Gastrocnemius medialis (tissue), 4 donors: Measurements from ENCODE around the gene CRYZ. TPM values are rescaled to one million over a fixed set of nuclear protein-coding genes. Genes with fewer than 3 reads are reported as not detected.

ENCODE experiments used
- total RNA-seq, 4 donors: library from RNA; depleted of rRNA; stranded (reverse); fragments of >200 nt; gene quantifications; one replicate each; pipeline versions ENCODE4 v1.1.0 to v1.2.3, GENCODE V29; 2016

Gene CRYZ
- total RNA-seq, 4 donors from 2014 or later, result 8.0 to 20.7 (median 11.3) TPM

Other genes with a start within 250 kb of the CRYZ start
- gene LRRC53, start 220.4 kb downstream of the CRYZ start, total RNA-seq, result not detected
- gene ERICH3, start 59.3 kb downstream of the CRYZ start, total RNA-seq, result not detected
- gene TYW3, start 102 bp upstream of the CRYZ start, total RNA-seq, result 1 to 10 TPM; 6.7 to 9.2 (median 7.7) TPM